Naive thymus-derived CD4-positive, alpha-beta T cell (primary cell): Measurements from ENCODE around the gene TRIM17. TPM values are rescaled to one million over a fixed set of nuclear protein-coding genes. Genes with fewer than 3 reads are reported as not detected.

ENCODE experiments used
- ATAC-seq: fragments of 150-1000 bp; cut with Tn5 transposase; 2 replicates; pipeline ENCODE4 v1.10.0; 2021; ENCODE audit warnings: mild to moderate bottlenecking, moderate library complexity
- CTCF ChIA-PET: fragments of 350-600 bp; sonication (Branson Sonifier 250); formaldehyde crosslinking; loops from one replicate; lab custom pipeline; 2021; ENCODE audit warnings: antibody characterized with exemption; lab: Charles Lee
- POLR2A ChIA-PET: fragments of 350-600 bp; sonication (Branson Sonifier 250); formaldehyde crosslinking; loops from one replicate; lab custom pipeline; 2021; ENCODE audit warnings: antibody characterized with exemption, inconsistent platforms; lab: Charles Lee
- DNase-seq, 9 donors: peaks; one replicate each; pipeline versions ENCODE4 v3.0.0 to v3.0.0-alpha.2; 2020 to 2022; ENCODE audit warnings: mixed read lengths in 1 of 9
- H3K27ac ChIP-seq: one replicate; pipeline ENCODE4 v1.7.0; 2013; ENCODE audit warnings: mild to moderate bottlenecking, low read depth, low read length, moderate library complexity
- H3K27me3 ChIP-seq, 2 donors: one replicate each; pipeline ENCODE4 v1.7.0; 2013; ENCODE audit warnings: low read length in 2 of 2, mild to moderate bottlenecking in 2 of 2, moderate library complexity in 2 of 2; ENCODE audit not compliant: control insufficient read depth in 2 of 2, insufficient read depth in 2 of 2
- H3K36me3 ChIP-seq, 3 experiments: 1 replicate in 2 of 3; 2 replicates in 1 of 3; pipeline ENCODE4 v1.7.0; 2013; ENCODE audit warnings: low read length in 3 of 3, mild to moderate bottlenecking in 3 of 3, moderate library complexity in 1 of 3; ENCODE audit not compliant: insufficient read depth in 3 of 3, control insufficient read depth in 2 of 3
- H3K4me1 ChIP-seq, 2 donors: one replicate each; pipeline ENCODE4 v1.7.0; 2013; ENCODE audit warnings: low read length in 2 of 2, mild to moderate bottlenecking in 2 of 2, moderate library complexity in 1 of 2; ENCODE audit not compliant: control insufficient read depth in 2 of 2, insufficient read depth in 2 of 2
- H3K4me3 ChIP-seq: 2 replicates; pipeline ENCODE4 v1.7.0; 2013; ENCODE audit warnings: mild to moderate bottlenecking, low read length
- H3K9me3 ChIP-seq, 3 experiments: 1 replicate in 2 of 3; 2 replicates in 1 of 3; pipeline ENCODE4 v1.7.0; 2013; ENCODE audit warnings: low read length in 3 of 3; ENCODE audit not compliant: control insufficient read depth in 2 of 3
- H3K27ac Mint-ChIP-seq, 9 donors: one replicate each; pipeline ENCODE4 v1.8.0; 2020 to 2022; ENCODE audit warnings: mixed read lengths in 9 of 9, mild to moderate bottlenecking in 8 of 9, moderate library complexity in 5 of 9, inconsistent platforms in 2 of 9
- H3K27me3 Mint-ChIP-seq, 5 donors: one replicate each; pipeline ENCODE4 v1.8.0; 2021 to 2022; ENCODE audit warnings: mixed read lengths in 5 of 5, mild to moderate bottlenecking in 1 of 5
- H3K36me3 Mint-ChIP-seq, 5 donors: one replicate each; pipeline ENCODE4 v1.8.0; 2020 to 2022; ENCODE audit warnings: mixed read lengths in 5 of 5, mild to moderate bottlenecking in 3 of 5, inconsistent platforms in 1 of 5
- H3K4me1 Mint-ChIP-seq, 7 donors: one replicate each; pipeline ENCODE4 v1.8.0; 2020 to 2022; ENCODE audit warnings: mixed read lengths in 7 of 7, mild to moderate bottlenecking in 3 of 7, inconsistent platforms in 1 of 7
- H3K4me3 Mint-ChIP-seq, 10 donors: one replicate each; pipeline ENCODE4 v1.8.0; 2020 to 2022; ENCODE audit warnings: mild to moderate bottlenecking in 10 of 10, mixed read lengths in 10 of 10, moderate library complexity in 6 of 10, inconsistent platforms in 2 of 10
- H3K9me3 Mint-ChIP-seq, 11 donors: one replicate each; pipeline ENCODE4 v1.8.0; 2020 to 2022; ENCODE audit warnings: mixed read lengths in 11 of 11, mild to moderate bottlenecking in 4 of 11, inconsistent platforms in 1 of 11, moderate library complexity in 1 of 11
- intact Hi-C, 2 donors: fragments of 100-400 bp; cut with micrococcal nuclease; formaldehyde crosslinking; loops; one replicate each; pipeline ENCODE4 v1.15.1; 2023
- microRNA-seq: library from miRNA; unstranded; fragments of <30 nt; microRNA quantifications from one replicate; pipeline ENCODE4 v1.2.0, GENCODE V29; 2022; ENCODE audit warnings: borderline microRNAs expressed
- polyA plus RNA-seq, 2 donors: library from polyadenylated mRNA; unstranded; fragments of 300-500 nt; fragmentation: Illumina TruSeq; gene quantifications; one replicate each; pipeline ENCODE4 v1.2.3, GENCODE V29; 2021
- total RNA-seq, 6 experiments: library from RNA in 5 of 6; stranded (reverse) in 5 of 6; gene quantifications; 1 replicate in 5 of 6; 2 replicates in 1 of 6; pipeline ENCODE4 v1.2.3 and lab custom pipeline; 2021 to 2026

The TRIM17 gene
- total and polyA plus RNA-seq, 7 experiments from 2014 or later: 0.18 to 2.5 (median 1.00) TPM

- peaks cover 0 to 13% (median 0%) of the 10 kb centered on the region in 3 experiments for H3K36me3 ChIP-seq
- no peak overlapping the region for H3K27ac ChIP-seq
- H3K27me3 ChIP-seq: no peaks in the 10 kb centered on the region
- Mint-ChIP-seq H3K36me3 (peaks cover 0 to 3% (median 0%) of the 10 kb centered on the region in 5 donors), H3K27ac (peak overlapping the region in 3 of 9 donors; percentile 18 to 62 (median 43)), H3K9me3 (no peaks in the 10 kb centered on the region), H3K4me1 (peaks cover 0 to 1% (median 0%) of the 10 kb centered on the region in 7 donors), H3K4me3 (no peak overlapping the region), H3K27me3 (no peaks in the 10 kb centered on the region)
- no peaks in the 10 kb centered on the region for H3K9me3 ChIP-seq
- DNase-seq: no peak
- no peaks in the 10 kb centered on the region for H3K4me1 ChIP-seq
- no peak overlapping the region for H3K4me3 ChIP-seq
- peak; percentile 15 for ATAC-seq
- intact Hi-C loops: no loop called here
- ChIA-PET CTCF (no interaction called here), POLR2A (no interaction called here)
Observed at GRCh38 chr1:228358039-228358763, 58.5 kb downstream of the TRIM17 start.

Small RNA genes within 50 kb of the gene (microRNA-seq; reads per million reads assigned to microRNA genes)
- not detected for gene MIR4666A
- gene MIR6742: not detected

Other genes with a start within 250 kb of the TRIM17 start
- 100 to 1,000 TPM in 3 of 5 experiments, 10 to 100 TPM in 2; 27.4 to 132 (median 110) TPM for gene OBSCN, start 208.8 kb downstream of the TRIM17 start, total RNA-seq
- gene OBSCN, start 208.8 kb downstream of the TRIM17 start, polyA plus RNA-seq: 1 to 10 TPM; 1.3 to 3.8 TPM
- 10 to 100 TPM; 36.0 to 64.9 (median 48.2) TPM for gene TRIM11, start 10.0 kb downstream of the TRIM17 start, total RNA-seq
- 10 to 100 TPM; 11.8 to 22.4 TPM for gene TRIM11, start 10.0 kb downstream of the TRIM17 start, polyA plus RNA-seq
- 100 to 1,000 TPM in 1 of 5 experiments, 10 to 100 TPM in 4; 64.4 to 133 (median 69.0) TPM for gene RNF187, start 70.5 kb upstream of the TRIM17 start, total RNA-seq
- gene RNF187, start 70.5 kb upstream of the TRIM17 start, polyA plus RNA-seq: 10 to 100 TPM; 16.5 to 46.1 TPM